Right lobe of liver (tissue), 4 donors: ENCODE measurements around the gene CACNB1.

Source experiments
- CTCF ChIP-seq, 4 donors: fragments of 200-600 bp in 3 of 4; fragments of 450-650 bp in 1 of 4; IDR thresholded peaks; one replicate each; pipeline versions ENCODE4 v1.5.1 to v1.8.0; 2016 to 2022; ENCODE audit warnings: antibody characterized with exemption in 4 of 4, mild to moderate bottlenecking in 2 of 4
- POLR2A ChIP-seq: fragments of 450-650 bp; IDR thresholded peaks from one replicate; pipeline ENCODE4 v1.6.1; 2017; ENCODE audit warnings: antibody characterized with exemption, mild to moderate bottlenecking
- donor health status: DM: no; HTN: no; CAD: no.
- donor health status: DM: no; HTN: no; CAD: no.
- donor health status: DM: no; HTN: yes; CAD: no.

- TF ChIP-seq CTCF (IDR thresholded peaks at IDR 0.05) (no peak), POLR2A (no peak)
Observed at GRCh38 chr17:39139161-39139511, 58.3 kb downstream of the CACNB1 start.
